Raji (cell line): ENCODE results near the gene DPP10.

Experiments
- POLR2A ChIP-seq: IDR thresholded peaks from 2 replicates; pipeline ENCODE4 v1.6.1; 2011; ENCODE audit warnings: low read depth, low read length, control low read depth; ENCODE audit not compliant: insufficient read depth

Gene DPP10

DNA sequence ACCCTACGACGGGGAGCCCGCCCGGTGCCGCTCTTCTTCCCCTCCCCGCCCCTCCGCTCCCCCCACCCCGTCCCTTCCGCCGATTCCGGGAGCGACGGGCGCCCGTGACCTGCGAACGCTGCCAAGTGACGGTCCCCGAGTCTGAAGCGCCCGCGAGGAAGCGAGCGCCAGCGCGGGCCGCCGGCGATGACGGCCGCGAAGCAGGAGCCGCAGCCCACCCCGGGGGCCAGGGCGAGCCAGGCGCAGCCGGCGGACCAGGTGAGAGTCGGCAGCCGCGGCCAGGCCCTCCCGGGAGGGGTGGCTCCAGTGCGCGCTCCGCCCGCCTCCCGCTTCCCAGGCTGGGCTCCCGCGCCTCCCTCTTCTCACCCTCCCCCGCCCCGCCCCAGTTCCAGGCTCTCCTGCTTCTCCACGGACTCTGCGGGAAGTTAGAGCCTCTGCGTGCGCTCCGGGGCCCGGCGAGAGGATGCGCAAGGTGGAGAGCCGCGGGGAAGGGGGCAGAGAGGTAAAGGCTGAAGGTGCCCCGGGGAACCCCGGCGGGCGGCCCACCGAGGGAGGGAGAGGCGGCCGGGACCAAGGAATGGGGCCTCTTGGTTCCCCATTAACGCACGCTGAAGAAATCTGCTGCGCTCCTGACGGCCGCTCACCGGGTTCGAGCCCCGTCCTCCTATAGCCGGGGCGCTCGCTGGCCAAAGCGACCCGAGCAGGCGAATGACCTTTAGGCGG lies 719.5 kb downstream of the DPP10 start:
- TF ChIP-seq POLR2A, result no peak

DNA sequence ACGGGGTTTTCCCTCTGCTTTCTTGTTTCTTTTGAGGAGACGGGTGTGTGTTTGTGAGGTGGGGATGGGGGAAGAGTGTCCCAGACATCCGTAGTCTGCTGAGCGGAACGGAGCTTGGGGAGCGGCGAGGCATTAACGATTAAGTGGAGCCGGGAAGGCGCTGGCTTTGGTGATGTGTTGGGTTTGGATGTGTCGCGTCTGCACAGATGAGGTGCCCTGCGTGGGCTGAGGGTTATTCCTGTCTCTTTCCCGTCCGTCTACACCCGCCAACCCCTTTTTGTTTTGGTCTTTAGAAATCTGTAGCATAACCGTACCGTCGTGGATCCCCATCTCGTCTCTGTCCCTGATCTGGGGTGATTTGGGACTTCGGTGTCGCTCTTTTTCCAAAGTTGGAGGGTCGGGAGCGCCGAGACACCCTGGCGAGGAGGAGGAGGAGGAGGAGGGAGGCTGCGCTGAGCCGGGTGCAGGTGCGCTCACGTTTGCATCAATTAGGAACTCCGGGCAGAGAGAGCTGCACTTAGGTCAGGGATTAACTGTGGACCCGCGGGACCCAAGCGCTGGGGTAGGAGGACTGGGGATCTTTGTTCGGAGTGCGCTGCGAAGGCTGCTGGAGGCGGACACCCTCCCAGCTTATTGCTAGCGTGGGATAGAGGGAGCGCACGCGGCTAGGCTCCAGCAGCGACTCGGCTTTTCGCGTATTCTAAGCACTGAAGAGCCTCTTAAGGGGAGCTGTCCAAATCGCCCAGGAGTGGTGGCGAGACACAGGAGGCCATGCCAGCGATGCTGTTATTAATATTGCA lies 720.3 kb downstream of the DPP10 start:
- no peak for TF ChIP-seq POLR2A

DNA sequence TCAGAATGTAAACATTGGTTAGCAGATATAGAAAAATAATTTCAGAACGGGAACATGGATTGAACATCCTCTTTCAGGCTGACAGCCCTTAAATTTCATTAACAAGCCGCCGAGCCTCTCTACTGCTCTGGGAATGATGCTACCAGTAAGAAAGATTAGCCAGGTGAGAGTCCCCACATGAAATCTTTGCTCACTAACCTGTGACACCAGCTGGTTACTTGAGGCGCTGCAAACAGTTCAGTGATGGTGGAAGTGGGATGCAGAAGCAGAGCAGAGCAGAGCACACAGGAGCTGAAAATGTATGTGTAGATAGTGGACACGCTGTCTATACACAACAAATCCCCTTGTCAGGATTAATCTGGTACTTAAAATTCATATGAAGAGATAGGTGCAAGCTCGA lies 721.1 kb downstream of the DPP10 start:
- no peak for TF ChIP-seq POLR2A

GRCh38 chr2:115165529-115166109 lies 723.2 kb downstream of the DPP10 start:
- no peak for TF ChIP-seq POLR2A

- TF ChIP-seq POLR2A, result no peak
Observed at GRCh38 chr2:115168457-115168856, 726.0 kb downstream of the DPP10 start.

- TF ChIP-seq POLR2A, result no peak
Observed at GRCh38 chr2:115169814-115170213, 727.4 kb downstream of the DPP10 start.

GRCh38 chr2:115171751-115172150 lies 729.3 kb downstream of the DPP10 start:
- TF ChIP-seq POLR2A, result no peak

GRCh38 chr2:115174651-115175050 lies 732.2 kb downstream of the DPP10 start:
- no peak for TF ChIP-seq POLR2A

DNA sequence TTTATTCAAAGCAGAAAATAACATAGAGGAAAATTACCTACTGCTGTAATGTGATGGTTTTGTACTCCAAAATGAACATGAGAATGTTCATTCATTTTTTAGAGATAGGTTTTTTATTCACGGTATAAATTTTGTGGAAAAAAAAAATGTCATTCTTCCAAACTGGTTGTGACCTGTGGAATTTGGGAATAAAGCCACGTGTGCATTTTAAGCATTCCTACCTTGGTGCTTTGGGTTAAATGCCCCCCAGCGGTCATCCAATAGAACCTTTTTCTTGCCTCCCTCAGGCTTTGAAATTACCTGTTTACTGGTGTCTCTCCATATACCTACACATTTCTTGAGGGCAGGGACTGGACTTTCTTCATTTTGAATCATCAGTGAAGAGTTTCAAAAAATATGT lies 740.7 kb downstream of the DPP10 start:
- TF ChIP-seq POLR2A, result no peak

GRCh38 chr2:115190459-115190858 lies 748.0 kb downstream of the DPP10 start:
- no peak for TF ChIP-seq POLR2A

DNA sequence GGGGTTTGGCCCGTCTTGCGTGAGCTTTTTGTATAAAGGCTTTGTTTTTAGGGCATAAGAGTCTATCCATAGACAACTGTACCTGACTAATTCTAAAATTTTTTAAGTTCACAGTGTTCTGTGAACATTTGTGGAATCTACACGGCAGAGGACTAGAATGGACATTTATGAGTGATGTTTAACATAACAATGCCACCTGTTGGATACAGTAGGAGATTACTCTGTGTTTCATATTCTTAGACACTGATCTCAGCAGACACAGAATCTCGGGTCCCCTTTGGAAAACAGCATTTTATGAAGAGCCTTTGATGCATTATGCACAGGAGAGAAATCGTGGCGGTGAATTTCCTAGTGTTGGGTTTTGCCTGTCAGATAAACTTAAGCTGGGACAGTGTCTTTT lies 752.2 kb downstream of the DPP10 start:
- TF ChIP-seq POLR2A, result no peak

GRCh38 chr2:115196587-115196986 lies 754.1 kb downstream of the DPP10 start:
- TF ChIP-seq POLR2A, result no peak

GRCh38 chr2:115199966-115200365 lies 757.5 kb downstream of the DPP10 start:
- no peak for TF ChIP-seq POLR2A

DNA sequence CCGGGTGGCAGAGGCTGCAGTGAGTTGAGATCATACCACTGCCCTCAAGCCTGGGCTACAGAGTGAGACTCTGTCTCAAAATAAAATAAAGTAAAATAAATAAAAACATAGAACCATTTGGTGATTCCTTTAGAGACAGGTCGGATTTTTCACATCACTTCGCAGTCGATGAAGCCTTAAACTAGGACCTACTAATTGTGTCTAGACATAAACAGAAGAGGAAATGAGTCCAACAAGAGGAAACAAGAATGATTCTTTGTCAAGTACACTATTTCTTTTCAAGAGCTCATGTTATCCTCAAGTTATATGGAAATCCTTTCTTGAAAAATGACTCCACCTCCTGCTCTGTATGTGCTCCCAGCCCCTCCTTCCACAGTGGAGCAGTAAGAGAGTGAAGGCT lies 758.9 kb downstream of the DPP10 start:
- TF ChIP-seq POLR2A, result no peak

DNA sequence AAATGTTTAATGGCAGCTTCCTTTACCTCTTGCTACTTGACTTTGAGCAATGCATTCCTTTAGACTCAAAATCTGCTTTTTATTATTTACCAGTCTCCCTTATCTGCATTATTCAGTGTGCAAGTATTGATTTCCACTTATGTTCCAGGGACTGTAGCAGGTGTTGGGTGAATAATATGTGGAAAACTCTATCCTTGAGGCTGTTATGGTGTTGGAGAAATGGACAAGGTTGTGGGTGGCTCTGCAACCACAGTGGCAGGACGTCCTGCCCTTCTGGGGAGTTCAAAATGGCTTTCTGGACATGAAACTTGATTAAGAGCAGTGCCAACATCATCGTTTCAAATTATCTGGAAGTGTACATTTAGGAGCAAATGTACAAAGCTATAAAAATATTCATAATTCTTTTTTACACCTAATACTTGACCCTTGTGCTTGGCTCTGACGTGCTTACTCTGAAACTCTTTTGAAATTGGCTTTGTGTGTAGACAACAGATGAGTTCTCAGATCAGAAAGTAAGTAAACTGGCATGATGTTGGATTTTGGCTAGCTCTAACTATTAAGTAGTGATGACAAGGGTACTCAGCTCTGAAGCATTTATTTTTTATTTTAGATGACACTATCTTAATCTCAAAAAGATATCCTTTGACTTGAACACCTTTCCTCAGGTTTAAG lies 766.2 kb downstream of the DPP10 start:
- no peak for TF ChIP-seq POLR2A
